GM12892 (cell line): ENCODE data around the gene STK11.
"Not testable (repeated sequence)": the region's sequence is repeated elsewhere in the genome, so short reads cannot be mapped to it uniquely, and the experiment has no call there.

Experiments used
- POLR2A ChIP-seq: IDR thresholded peaks from 2 replicates; pipeline ENCODE4 v1.6.1; 2011; ENCODE audit warnings: low read depth, low read length, control low read depth
- POLR2AphosphoS5 ChIP-seq: IDR thresholded peaks from 2 replicates; pipeline ENCODE4 v1.6.1; 2011; ENCODE audit warnings: low read depth, low read length, control low read depth
- TAF1 ChIP-seq: IDR thresholded peaks from 2 replicates; pipeline ENCODE4 v1.6.1; 2011; ENCODE audit warnings: low read depth, mild to moderate bottlenecking, control low read depth, low read length, borderline replicate concordance

DNA sequence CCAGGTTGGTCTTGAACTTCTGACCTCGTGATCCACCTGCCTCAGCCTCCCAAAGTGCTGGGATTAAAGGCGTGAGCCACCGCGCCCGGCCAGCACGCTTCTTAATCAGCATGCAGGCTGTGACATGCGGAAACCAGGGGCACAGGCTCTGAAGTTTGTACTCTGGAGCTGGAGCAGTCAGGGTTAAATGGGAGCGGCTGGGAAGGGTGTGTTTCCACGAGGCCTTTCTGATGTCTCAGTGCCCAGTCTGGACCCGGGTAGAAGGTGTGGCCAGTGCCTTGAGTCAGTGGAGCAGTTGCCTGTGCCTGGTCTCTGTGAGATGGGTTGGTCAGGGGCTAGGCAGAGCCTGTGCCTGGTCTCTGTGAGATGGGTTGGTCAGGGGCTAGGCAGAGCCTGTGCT, 3.3 kb downstream of the STK11 start:
- TF ChIP-seq POLR2A, POLR2AphosphoS5, TAF1: not testable (repeated sequence)
